Activated CD8-positive, alpha-beta memory T cell treated with anti-CD3 and anti-CD28 coated beads, Interleukin-2, amount 10 ng/mL, durations not matched to agents 7 days and 5 days (primary cell): ENCODE measurements around the gene GSG1L. TPM values are rescaled to one million over a fixed set of nuclear protein-coding genes. Genes with fewer than 3 reads are reported as not detected.

Source experiments
- ATAC-seq: fragments of 150-1000 bp; cut with Tn5 transposase; one replicate; pipeline ENCODE4 v1.10.0; 2021; ENCODE audit warnings: moderate library complexity
- CTCF ChIA-PET: fragments of 350-600 bp; sonication (Branson Sonifier 250); formaldehyde crosslinking; loops from one replicate; lab custom pipeline; 2021; ENCODE audit warnings: antibody characterized with exemption; lab: Charles Lee
- DNase-seq: peaks from one replicate; pipeline ENCODE4 v3.0.0-alpha.2; 2020
- H3K27ac Mint-ChIP-seq: one replicate; pipeline ENCODE4 v1.8.0; 2021; ENCODE audit warnings: mild to moderate bottlenecking, mixed read lengths
- H3K27me3 Mint-ChIP-seq: one replicate; pipeline ENCODE4 v1.8.0; 2021; ENCODE audit warnings: mixed read lengths
- H3K36me3 Mint-ChIP-seq: one replicate; pipeline ENCODE4 v1.8.0; 2021; ENCODE audit warnings: mild to moderate bottlenecking, mixed read lengths
- H3K4me1 Mint-ChIP-seq: one replicate; pipeline ENCODE4 v1.8.0; 2021; ENCODE audit warnings: mixed read lengths
- H3K4me3 Mint-ChIP-seq: one replicate; pipeline ENCODE4 v1.8.0; 2021; ENCODE audit warnings: mild to moderate bottlenecking, moderate library complexity, mixed read lengths
- H3K9me3 Mint-ChIP-seq: one replicate; pipeline ENCODE4 v1.8.0; 2022; ENCODE audit warnings: low read depth, mixed read lengths
- total RNA-seq, 2 experiments: library from RNA; stranded (reverse); gene quantifications; one replicate each; pipeline ENCODE4 v1.2.3, GENCODE V29; 2021

Gene GSG1L
- total RNA-seq, 2 experiments from 2014 or later, result not detected

GRCh38 chr16:28100810-28101532 is 37.5 kb upstream of the GSG1L start:
- no peak for ATAC-seq
- no peak for DNase-seq

DNA sequence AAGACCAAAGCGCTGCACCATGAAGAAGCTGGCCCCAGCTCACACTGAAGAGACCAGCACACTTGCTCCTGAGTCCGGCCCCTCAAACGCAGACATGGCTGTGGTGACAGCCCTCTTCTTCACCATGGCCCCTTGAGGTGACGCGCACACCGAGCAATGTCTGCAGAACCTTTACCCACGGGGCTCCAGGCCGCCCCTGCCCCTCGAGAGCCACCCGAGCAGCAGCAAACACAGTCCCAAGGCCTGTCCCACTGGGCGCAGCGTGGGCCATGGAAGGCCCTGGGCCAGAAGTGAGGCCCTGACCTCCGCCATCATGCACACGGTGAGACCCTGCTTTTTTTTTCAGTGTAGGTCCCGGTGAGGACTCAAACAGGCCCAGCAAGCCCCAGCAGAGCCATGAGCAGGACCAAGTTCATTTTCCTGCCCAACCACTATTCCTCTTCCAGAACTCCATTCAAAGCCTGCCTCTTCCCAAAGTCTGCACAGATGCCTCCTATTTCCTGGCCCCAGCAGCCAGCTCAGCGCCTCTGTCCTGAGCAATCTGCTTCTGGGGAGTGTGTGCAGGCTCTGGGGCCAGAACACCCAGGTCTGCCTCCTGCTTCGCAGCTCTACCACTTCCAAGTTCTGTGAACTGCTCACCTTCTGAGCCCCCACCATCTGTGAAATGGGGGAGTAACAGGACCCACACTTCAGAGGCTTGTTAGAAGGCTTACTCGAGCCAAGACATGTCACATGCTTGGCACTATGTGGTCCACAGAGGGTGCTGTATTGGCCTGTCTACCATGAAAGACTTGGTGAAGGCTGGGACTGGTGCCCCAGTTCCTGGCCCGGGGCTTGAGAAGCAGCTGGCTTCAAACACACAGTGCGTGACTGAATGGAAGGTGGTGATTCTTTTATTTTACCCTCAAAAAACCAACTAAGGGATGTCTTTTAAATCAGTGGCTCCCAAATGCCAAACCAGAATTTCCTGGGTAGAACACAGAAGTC is 35.7 kb upstream of the GSG1L start:
- H3K4me3 Mint-ChIP-seq, result no peak overlapping the region
- H3K27me3 Mint-ChIP-seq, result no peaks in the 10 kb centered on the region
- ATAC-seq (no peak), DNase-seq (no peak)
- H3K36me3 Mint-ChIP-seq, result peaks cover 48% of the 10 kb centered on the region
- no peaks in the 10 kb centered on the region for H3K4me1 Mint-ChIP-seq
- H3K27ac Mint-ChIP-seq, result no peak overlapping the region
- H3K9me3 Mint-ChIP-seq, result no peaks in the 10 kb centered on the region
- CTCF ChIA-PET, result no interaction called here

More at GRCh38 chr16:28100810-28101532, 37.5 kb upstream of the GSG1L start:
- no peak overlapping the region for H3K4me3 Mint-ChIP-seq
- peaks cover 63% of the 10 kb centered on the region for H3K36me3 Mint-ChIP-seq
- H3K27ac Mint-ChIP-seq, result no peak overlapping the region
- H3K9me3 Mint-ChIP-seq, result no peaks in the 10 kb centered on the region
- H3K27me3 Mint-ChIP-seq, result no peaks in the 10 kb centered on the region
- CTCF ChIA-PET, result interaction anchor here (0.6 kb wide), 1 partner anchor 30 kb away, joined by 3 read pairs; no protein-coding TSS in a partner anchor
- no peaks in the 10 kb centered on the region for H3K4me1 Mint-ChIP-seq

- Mint-ChIP-seq H3K4me1 (no peaks in the 10 kb centered on the region), H3K9me3 (no peaks in the 10 kb centered on the region), H3K27me3 (no peaks in the 10 kb centered on the region), H3K27ac (no peak overlapping the region), H3K36me3 (peaks cover 41% of the 10 kb centered on the region), H3K4me3 (no peak overlapping the region)
- CTCF ChIA-PET, result interaction anchor here (1.0 kb wide), 1 partner anchor 120 kb away, joined by 3 read pairs; no protein-coding TSS in a partner anchor
- DNase-seq, result no peak
- no peak for ATAC-seq
These were observed 34.9 kb upstream of the GSG1L start for GRCh38 chr16:28098171-28098958.

DNA sequence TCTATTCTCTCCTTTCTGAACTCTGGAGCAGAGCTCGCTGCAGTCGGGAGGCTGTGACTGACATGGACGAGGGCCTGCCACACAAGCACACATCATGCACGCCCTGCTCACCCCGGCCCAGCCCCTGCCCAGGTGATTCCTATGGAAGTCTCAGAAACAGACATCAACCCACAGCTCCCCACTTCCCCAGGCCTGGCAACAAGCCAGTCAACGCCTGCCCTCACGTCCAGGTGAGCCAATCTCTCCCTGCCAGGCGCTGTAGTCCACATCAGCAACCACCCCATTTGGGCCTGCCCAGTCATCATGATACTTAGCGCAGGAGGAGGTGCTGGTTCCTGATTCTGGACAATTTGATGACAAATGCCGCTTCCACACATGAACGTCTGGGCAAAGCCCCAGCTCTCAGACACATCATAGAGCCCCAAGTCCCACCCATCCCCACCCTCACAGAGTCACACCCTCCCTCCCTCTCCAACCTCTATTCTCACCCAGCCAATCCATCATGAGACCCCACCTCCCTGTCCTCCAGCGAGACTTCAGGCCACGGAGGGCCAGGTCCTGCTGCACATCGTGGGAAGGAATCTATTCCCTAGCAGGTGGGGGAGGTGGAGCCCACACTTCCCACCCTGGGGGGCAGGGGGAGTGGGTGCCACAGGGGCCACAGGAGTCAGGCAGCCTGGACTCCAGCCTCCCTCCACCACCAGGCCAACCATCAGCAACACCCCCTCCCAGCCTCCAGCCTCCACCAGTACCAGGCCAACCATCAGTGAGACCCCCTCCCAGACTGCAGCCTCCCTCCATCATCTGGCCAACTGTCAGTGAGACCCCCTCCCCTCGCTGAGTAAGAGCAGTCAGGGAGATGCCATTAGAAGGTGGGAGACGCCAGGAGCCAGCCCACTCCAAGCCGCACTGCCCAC is 33.7 kb upstream of the GSG1L start:
- CTCF ChIA-PET, result interaction anchor here (1.0 to 1.9 kb wide), 2 partner anchors 121 kb away, joined by 3 to 5 read pairs; no protein-coding TSS in a partner anchor
- Mint-ChIP-seq H3K27ac (peak overlapping the region; percentile 3), H3K36me3 (peaks cover 36% of the 10 kb centered on the region), H3K4me3 (no peak overlapping the region), H3K4me1 (no peaks in the 10 kb centered on the region), H3K9me3 (no peaks in the 10 kb centered on the region), H3K27me3 (no peaks in the 10 kb centered on the region)
- ATAC-seq (no peak), DNase-seq (no peak)

GRCh38 chr16:28093385-28093725 is 29.8 kb upstream of the GSG1L start:
- no peaks in the 10 kb centered on the region for H3K9me3 Mint-ChIP-seq

DNA sequence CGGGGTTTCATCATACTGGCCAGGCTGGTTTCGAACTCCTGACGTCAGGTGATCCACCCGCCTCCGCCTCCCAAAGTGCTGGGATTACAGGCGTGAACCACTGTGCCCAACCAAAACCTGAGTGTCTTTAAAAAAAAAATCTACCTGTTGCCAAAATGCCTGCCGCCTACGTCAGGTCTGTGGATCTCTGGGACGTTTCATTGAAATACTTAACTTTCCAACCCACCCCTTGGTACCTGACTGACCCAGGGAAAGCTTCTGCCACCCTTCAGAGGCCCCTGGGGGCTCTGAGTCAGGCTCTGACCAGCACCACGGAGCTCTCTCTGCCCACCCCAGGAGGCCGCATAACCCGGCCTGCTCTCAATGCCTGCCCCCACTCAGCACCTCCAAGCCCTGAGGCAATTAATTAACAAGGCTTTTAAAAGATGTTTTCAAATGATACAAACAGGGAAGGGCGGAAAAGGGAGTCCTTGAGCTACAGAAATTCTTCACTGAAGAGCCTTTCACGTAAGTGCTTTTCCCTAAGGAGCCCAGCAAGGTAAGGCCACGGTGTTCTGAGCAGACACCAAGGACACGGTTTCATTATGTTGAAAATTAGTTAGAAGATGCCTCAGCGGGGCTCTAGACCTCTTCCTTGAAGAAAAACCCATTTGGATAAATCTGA is 29.3 kb upstream of the GSG1L start:
- CTCF ChIA-PET, result interaction anchor here (1.0 kb wide), 1 partner anchor 125 kb away, joined by 4 read pairs; no protein-coding TSS in a partner anchor
- no peak for DNase-seq
- Mint-ChIP-seq H3K4me1 (no peaks in the 10 kb centered on the region), H3K36me3 (peaks cover 4% of the 10 kb centered on the region), H3K27ac (no peak overlapping the region), H3K9me3 (no peaks in the 10 kb centered on the region), H3K27me3 (no peaks in the 10 kb centered on the region), H3K4me3 (no peak overlapping the region)
- no peak for ATAC-seq

More at GRCh38 chr16:28093385-28093725, 29.8 kb upstream of the GSG1L start:
- Mint-ChIP-seq H3K27ac (no peak overlapping the region), H3K27me3 (no peaks in the 10 kb centered on the region), H3K4me3 (no peak overlapping the region), H3K4me1 (no peaks in the 10 kb centered on the region), H3K36me3 (peaks cover 7% of the 10 kb centered on the region)
- CTCF ChIA-PET, result interaction anchor here (1.0 kb wide), 1 partner anchor 125 kb away, joined by 4 read pairs; no protein-coding TSS in a partner anchor
- ATAC-seq, result no peak
- no peak for DNase-seq

DNA sequence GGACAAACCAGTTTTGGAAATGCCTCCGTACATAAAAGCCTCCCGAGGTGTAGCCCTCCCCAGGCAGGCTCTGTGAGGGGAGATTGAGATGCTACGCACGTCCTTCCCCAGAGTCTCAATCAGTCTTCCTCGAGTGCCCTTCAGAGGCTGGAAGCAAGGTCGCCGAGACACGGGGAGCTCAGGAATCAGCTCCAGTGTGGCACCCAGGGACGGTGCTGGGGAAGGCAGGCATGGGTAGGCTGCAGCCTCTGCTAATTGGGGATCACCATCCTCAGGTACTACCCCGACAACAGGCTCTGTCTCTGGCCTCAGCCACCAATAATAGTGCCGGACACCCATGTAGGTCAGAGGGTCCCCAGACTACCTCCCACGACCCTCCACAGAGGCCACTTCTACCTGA is 28.1 kb upstream of the GSG1L start:
- ATAC-seq, result no peak
- Mint-ChIP-seq H3K27me3 (no peaks in the 10 kb centered on the region), H3K27ac (no peak overlapping the region), H3K36me3 (peaks cover 3% of the 10 kb centered on the region), H3K9me3 (no peaks in the 10 kb centered on the region), H3K4me1 (no peaks in the 10 kb centered on the region), H3K4me3 (no peak overlapping the region)
- no peak for DNase-seq
- CTCF ChIA-PET, result interaction anchor here (1.1 kb wide), 1 partner anchor 21 kb away, joined by 5 read pairs; no protein-coding TSS in a partner anchor

- Mint-ChIP-seq H3K27ac (no peak overlapping the region), H3K36me3 (peaks cover 2% of the 10 kb centered on the region), H3K4me1 (no peaks in the 10 kb centered on the region), H3K9me3 (no peaks in the 10 kb centered on the region), H3K27me3 (no peaks in the 10 kb centered on the region), H3K4me3 (no peak overlapping the region)
- CTCF ChIA-PET, result interaction anchor here (1.1 kb wide), 1 partner anchor 20 kb away, joined by 5 read pairs; no protein-coding TSS in a partner anchor
- no peak for ATAC-seq
- DNase-seq, result no peak
These were observed 27.3 kb upstream of the GSG1L start for GRCh38 chr16:28090646-28091377.

- Mint-ChIP-seq H3K4me3 (no peak overlapping the region), H3K36me3 (peaks cover 2% of the 10 kb centered on the region), H3K9me3 (no peaks in the 10 kb centered on the region), H3K4me1 (no peaks in the 10 kb centered on the region), H3K27me3 (no peaks in the 10 kb centered on the region), H3K27ac (peak overlapping the region; percentile 33)
- CTCF ChIA-PET, result no interaction called here
- no peak for ATAC-seq
- DNase-seq, result no peak
These were observed 26.5 kb upstream of the GSG1L start for GRCh38 chr16:28089992-28090365.

DNA sequence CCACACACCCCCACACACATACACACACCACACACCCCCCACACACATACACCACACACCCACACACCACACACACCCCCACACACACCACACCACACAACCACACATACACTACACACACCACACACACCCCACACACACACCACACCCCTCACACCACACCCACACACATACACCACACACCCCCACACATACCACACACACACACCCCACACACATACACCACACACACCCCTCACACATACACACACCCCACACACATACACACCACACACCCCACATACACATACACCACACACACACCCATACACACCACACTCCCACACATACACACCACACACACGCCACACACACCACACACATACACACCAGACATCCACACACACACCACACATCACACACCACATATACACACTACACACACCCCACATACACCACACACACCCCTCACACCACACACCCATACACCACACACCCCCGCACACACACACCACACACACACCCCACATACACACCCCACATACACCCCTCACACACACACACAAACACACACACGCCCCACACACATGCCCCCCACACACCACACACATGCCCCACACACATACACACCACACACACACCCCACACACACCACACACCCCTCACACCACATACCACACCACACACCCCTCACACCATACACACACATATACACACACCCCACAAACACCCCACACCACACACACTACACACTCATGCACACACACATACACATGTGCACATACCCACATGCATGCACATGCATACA is 25.9 kb upstream of the GSG1L start:
- Mint-ChIP-seq H3K4me3 (no peak overlapping the region), H3K27me3 (no peaks in the 10 kb centered on the region), H3K4me1 (no peaks in the 10 kb centered on the region), H3K36me3 (peaks cover 2% of the 10 kb centered on the region), H3K9me3 (no peaks in the 10 kb centered on the region), H3K27ac (peak overlapping the region; percentile 33)
- CTCF ChIA-PET, result no interaction called here
- ATAC-seq (no peak), DNase-seq (no peak)
